Myocyte (in vitro differentiated cells): ENCODE measurements around the gene BEGAIN. TPM values are rescaled to one million over a fixed set of nuclear protein-coding genes. Genes with fewer than 3 reads are reported as not detected.

Source experiments
- DNase-seq: peaks from one replicate; pipeline ENCODE4 v3.0.0-alpha.2; 2012; ENCODE audit warnings: low read depth
- total RNA-seq: library from RNA; depleted of rRNA; stranded (reverse); fragments of >200 nt; gene quantifications from 2 replicates; pipeline ENCODE4 v1.2.3, GENCODE V29; 2014

BEGAIN gene
- total RNA-seq, 1 donor from 2014 or later: not detected

DNA sequence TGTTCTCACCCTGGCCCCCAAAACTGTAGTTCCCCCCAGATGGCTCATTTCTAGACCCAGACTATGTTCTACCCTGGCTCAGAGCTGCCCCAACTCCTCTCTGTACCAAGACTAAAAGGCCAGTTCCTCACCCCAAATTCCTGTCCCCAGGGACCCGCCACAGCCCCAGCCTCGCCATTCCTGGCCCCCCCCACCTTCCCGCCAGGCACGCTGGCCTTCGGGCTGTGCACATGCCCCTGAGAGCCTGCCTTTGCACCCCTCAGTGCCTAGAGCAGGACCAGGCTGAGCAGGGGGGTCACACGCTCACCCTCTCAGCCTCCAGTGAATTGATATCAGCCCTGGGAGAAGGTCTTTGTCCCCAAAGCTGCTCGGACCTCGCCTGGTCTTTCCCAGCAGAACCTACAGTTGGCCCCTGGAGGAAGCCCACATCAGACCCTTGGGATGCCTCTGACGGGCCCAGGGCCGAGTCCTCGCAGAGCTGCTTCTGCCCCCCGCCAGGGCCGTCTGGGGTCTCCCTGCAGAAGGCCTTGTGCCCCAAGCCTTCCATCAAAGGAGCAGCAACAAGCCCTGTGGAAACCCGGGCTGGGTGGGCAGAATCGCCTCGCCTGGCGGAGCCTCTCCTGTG is 32.4 kb downstream of the BEGAIN start:
- no peak for DNase-seq

DNA sequence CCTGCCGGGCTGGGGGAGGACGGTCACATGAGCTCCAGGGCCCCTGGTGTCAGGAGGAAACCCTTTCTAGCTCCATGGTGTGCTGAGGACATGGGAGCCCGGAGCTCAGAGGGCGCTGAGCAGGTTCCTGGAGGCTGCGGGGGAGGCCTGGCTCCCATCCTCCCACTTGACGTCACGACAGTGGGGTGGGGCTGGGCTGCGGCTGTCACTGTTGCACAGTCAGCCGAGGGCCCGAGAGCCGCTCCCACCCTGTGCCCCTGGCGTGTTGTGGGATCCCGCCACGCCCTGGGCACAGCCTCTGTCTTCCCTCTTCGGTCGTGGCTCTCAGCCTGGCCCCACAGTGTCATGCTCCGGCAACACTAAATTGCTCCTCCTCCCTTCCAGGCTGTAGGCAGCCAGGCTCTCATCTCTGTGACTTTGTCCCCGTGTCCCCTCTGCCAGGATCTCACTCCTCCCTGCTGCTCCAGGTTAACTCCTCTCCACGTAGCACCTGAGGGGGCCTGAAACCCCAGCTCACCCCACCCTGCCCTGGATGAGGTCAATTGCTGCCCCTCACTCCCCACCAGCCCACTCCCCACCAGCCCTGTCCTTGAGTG is 33.0 kb downstream of the BEGAIN start:
- peak; percentile 53 for DNase-seq

DNA sequence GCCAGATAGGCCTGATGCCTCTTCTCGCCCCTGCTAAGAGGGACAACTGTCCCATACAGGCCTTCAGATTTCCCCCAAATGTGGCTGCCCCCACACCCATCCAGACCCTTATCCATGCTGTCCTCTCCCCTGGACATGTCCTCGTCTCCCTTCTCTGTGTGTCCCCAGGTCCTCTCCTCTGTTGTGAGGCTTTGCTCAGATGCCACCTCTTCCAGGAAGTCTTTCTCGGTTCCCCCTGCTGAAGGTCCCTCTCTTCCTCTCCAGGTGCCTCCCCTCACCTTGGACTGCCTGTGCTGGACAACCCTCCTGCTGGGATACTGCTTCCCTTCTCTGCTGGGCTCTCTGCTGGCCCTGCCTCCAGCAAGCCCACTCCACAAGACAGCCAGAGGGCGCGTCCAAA is 33.7 kb downstream of the BEGAIN start:
- no peak for DNase-seq

DNA sequence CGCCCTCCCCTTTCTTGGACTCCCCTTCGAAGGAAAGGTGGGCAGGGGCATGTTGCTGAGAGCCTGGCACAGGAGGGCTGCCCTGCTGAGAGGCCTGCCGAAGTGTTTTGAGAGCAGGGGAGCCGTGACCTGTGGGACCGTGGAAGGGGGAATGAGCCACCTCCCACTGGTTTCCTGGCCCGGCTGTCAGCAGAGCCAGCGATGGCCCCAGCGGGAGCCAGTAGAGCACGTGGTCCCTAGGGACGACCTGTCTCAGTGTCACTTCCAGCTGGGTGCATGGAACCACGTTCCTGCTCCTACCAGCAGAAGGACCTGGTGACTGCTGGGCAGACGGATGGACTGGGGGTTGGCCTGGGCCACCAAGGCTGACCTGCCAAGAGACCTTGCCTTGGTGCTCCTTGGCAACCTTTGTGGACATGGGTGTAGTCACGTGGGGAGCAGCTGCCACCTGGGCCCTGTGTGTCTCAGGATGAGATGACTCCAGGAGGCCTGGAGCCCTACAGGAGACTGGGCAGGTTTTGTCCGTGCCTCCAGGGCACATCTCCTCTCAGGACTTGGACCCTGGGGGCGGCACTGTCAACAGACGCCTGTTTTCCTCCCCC is 34.6 kb downstream of the BEGAIN start:
- DNase-seq: no peak

DNA sequence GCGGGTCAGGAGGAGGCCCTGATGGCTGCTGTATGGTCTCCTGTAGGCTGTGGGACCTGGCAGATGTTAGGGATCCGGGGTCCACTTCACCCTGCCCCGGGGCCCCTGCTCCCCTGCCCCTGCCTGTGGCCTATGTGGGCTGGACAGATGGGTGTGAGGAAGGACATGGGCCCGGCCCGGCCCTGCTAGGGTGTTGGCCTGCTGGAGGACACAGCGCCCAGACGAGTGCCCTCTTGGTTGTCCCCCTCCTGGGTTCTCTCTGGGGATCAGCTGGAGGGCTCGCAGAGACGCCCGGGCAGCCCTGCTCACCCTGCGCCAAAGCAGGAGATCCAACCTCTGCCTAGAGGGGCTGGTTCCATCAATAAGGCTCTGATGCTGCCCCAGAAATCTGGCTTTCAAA is 36.2 kb downstream of the BEGAIN start:
- DNase-seq: no peak

DNA sequence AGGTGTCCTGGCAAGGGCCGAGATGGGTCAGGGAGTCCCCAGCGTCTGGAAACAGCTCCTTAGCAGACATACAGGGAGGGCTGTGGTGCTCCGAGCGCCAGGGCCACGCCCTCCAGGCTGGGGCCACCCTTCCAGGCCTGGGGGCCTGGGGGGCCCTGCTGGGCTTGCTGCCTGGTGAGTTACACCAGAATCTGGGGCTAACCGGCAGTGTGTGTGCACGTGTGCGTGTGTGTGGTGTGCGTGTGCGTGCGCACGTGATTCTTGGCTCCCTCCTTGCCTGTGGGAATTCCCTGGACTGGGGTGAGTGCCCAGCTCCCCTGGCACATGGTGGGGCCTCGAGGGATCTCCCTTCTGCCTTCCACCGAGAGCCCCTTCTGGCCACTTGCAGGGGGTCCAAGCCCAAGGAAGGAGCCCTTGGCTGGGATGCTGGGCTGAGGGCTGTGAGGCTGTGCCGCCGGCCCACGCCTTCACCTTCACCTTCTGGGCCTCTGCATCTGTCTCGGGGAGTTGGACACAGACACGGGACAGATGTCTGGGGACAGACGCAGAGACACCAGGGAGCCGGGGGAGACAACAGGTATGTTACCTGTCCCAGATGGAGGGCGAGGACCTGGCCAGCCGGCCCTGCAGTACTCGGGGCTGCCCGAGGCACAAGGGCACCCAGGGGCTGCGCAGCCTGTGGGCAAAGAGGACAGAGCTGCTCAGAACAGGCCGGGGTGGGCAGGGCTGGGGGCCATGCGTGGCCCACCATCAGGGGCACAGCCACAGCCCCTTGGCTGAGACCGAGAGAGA is 37.2 kb downstream of the BEGAIN start:
- no peak for DNase-seq

DNA sequence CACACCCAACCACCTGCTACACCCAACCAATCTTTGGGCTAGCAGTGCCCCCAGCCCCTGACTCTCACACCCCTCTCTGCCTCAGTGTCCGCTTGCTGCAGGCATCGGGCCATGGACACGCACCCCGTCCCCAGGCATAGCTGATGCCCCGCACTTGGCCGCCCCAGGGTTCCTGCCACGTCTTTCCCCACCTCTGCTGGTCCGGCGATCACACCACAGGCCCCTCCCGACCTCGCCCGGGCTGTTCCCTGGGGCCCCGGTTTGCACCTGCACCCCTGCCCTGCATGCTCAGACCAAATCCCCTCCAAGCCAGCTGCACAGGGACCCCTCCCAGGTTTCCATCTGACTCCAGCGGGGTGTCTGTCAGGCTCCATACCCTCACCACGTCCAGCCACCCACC is 38.3 kb downstream of the BEGAIN start:
- no peak for DNase-seq

DNA sequence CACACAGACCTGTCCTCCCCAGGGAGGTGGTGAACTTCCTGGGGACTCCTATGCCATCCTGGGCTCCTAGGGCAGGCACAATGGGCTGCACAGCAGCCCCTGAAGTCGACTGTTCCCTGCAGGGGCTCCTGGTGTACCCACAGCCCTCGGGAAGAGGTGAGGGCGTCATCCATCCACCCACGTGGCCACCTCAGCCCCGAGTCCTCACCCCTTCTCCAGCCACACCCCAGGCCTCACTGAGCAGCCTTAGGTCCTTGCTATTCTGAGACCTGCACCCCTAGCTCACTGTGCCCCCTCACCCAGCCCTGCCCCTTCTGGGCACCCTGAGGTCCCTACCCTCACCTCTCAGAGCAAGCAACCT is 38.9 kb downstream of the BEGAIN start:
- no peak for DNase-seq

DNA sequence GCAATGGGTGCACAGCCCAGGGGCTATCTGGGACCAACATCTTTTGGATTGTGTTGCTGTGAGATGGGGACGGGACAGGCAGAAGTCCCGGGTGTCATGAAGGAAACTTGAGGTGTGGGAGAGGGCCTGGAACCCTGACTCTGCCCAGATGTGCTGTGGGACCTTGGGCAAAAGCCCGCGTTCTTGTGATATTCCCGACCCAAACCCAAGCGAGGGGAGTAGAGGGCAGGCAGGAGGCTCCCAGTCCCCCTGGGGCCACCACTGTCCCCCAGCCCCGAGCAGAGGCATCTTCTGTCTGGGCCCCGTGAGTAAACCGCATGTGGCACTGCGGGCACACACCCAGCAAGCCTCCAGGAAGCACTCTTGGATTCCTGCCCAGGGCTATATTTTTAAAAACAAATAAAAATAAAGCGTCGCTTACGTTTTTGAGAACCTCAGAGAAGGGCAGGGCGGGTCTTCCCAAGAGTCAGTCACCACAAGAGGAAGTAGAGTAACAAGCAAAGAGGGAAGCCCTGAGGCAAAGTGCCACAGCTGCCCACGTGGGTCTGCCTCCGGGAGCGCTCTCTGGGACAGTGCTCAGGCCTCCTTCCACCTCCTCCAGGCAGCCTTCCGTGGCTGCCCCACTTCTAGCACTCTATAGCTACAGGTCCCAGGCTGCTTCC is 39.5 kb downstream of the BEGAIN start:
- DNase-seq: no peak

DNA sequence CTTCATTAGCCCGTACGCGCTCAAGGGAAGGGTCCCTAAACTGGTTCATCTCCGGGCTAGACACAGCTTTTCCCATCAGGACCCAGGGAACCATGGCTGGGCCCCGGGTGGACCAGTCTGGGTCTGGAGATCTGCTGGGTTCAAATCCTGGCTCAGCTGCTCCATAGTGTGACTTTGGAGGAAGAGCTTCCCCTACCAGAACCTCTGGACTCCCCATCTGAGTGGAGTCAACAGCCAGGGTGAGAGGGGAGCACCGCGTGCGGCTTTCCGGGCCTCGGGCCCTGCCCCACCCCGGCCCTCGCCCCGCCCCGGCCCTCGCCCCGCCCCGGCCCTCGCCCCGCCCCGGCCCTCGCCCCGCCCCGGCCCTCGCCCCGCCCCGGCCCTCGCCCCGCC is 41.2 kb downstream of the BEGAIN start:
- no peak for DNase-seq

DNA sequence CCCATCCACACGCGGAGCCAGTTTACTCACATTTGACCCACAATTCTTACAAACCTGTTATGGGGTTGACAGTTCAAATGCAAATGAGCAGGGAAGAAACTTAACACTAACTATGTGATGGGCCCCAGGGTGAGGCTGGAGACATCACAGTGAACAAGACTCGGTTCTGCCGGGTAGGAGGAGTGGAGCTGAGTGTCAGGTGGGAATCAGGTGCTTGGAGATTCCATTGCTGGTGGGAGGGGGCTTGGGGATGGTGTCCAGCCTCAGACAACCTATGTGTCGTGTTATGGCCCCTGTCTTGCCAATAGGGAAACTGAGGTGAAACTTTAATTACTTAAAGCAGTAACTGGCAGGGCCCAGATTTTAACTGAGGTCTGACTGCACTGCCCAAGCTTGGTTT is 41.9 kb downstream of the BEGAIN start:
- no peak for DNase-seq

DNA sequence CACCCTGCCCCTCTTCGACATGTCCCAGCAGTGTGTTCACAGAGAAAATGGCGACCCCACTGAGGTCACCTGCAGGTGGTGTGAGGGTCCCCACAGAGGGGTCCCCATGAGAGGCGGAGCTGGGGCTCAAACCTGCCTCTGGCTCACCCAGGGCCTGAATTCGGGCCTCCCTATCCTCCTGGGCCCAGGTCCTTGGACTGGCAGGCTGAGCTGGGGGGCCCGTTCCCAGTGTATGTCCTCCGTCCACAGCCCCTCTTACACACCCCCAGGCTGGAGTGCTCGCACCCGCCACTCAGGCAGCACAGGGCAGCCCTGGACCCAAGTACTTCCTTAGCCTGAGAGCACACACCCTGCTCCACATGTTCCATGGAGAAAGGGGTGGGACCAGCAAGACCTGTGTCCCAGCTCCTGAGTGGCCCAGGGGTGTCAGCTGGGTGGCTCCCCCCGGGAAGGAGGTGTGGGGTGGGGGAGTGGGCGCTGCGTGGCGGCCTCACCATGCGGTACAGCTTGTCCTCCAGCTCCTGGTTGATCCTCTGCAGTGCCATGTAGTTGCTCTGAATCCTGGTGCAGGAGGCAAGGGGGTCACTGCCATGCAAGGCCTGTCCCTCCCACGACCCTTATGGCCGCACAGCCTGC is 42.6 kb downstream of the BEGAIN start:
- no peak for DNase-seq

DNA sequence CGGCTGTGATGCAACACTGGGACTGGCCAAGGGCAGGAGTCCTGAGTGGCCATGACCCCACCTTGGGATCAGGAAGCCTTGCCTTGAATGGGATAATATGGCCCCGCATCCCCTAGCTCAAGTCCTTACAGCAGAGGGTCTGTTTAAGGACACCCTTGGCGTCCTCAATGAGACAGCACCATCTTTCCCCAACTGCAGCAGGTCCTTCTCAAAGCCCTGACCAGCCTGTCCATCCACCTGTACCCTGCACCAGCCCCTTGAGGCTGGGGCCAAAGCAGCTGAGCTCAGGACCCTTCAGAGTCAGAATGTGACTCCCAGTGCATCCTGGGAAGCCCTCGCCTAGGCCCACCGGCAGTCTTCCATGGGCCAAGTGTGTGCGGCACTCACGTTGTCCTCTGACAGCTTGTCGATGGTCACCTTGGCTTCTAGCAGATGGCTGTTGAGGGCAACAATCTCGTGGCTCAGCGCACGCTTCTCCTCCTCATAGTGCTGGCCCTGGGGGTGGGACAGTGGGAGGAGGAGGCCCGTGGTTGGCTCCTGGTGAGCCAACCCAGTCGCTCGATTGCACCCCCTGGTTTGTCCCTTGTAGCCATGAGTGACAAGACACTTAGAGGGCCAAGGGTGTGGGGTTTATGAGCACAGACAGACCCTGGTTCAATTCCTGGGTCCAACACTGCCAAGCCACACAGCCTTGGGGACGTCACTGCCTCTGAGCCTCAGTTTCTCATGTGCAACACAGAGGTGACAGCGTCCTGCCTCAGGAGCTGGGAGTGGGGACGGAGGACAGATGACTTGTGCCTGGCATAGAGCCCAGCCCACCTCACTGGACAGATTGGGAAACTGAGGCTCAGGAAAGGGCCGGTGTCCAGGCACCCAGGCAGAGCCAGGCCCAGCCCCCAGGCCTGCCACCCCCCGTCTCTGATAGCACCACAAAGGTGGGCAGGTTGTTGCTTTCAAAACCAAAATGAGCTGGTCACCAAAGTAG is 43.5 kb downstream of the BEGAIN start:
- no peak for DNase-seq

DNA sequence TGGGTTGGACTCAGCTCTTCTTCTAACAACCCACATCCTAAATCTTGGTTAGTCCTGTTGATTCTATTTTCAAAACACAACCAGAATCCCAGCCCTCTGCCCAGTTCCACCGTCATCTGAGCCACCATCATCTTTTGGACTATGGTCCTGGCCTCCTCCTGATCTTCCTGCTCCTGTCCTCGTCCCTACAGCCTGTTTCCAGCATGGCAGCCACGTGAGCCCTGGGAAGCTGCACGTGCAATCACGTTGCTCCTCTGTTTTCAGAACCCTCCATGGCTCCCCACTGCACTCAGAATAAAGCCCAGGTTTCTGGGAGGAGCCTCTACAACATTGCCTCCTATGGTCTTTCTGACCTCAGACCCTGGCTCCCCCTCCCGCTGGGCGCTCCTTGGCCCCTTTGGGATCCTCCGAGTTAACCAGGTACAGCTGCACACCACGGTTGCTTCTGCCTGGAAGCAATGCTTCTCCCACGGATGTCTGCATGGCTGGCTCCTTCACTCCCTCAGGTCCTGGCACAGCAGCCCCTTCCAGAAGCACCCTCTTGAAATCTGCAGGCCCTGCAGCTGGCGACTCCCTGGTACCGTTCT is 44.5 kb downstream of the BEGAIN start:
- no peak for DNase-seq

DNA sequence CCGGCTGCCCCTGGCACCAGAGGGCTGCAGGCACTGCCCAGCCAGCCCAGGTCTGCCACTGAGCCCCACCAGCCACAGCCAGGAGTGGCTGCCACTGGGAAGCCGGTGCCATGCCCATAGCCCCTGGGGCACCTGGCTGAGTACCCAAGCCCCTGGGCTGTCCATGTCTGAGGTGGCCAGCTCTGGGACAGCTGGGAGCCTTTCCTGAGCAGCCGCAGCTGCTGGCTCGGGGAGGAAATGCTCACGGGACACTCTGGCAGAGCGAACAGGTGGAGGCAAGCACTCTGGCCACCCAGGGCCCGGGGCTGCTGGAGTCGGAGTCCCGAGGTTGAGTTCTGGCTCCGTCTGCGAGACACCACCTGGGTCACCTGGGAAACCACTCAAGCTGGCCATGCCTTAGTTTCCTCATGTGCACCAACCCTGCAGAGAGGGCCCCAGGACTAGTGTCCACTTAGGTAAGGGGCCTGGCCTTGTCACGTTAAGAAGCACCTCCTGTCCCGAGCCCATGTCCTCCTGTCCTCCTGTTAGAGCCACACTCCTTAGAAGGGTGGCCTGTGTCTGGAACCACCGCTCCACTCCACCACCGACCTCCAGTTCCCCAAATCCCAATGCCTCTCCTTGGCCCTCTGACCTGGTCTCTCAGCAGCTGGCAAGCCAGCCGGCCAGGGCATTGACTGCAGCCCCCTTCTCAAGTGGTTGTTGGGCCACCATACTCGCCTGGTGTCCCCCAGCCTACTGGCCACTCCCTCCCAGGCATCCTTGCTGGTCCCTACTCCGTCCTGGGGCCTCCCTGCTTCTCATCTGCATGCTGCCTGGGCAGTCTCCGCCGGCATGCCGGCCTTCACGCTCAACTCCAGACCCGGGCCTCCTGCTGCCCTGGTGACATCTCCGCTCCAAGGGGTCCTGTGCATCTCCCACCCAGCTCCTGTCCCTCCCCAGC is 45.3 kb downstream of the BEGAIN start:
- DNase-seq: peak; percentile 72

DNA sequence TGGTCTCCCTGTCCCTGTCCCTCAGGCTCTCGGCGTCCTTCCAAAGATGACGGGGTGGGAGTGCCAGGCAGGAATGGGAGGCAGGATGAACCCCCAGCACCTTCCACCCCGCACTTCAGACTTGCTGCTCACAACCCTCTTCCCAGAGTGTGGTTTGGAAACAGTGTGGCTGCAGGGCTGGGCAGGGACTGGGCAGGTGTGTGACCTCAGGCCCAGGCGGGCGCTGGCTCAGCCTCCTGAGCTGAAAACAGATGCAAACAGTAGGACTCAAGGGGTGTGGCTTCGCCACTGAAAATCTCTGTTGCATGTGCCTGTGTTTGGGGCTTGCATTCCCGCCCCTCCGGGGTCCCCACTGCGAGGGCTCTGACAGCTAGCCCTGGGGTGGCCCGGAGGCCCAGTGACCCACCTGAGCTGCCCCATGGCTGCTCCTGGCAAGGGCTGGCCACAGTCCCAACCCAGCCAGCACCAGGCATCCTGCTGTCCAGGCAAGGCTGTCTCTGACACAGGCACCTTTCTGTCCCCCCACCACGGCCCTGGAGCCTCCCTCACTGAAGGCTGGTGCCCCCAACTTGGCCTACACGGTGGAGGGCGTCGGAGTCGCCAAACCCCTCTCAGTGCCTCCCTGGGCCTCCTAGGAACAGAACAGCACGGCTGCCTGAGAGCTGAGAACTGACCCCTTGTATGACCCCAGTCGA is 46.1 kb downstream of the BEGAIN start:
- DNase-seq: peak; percentile 40

DNA sequence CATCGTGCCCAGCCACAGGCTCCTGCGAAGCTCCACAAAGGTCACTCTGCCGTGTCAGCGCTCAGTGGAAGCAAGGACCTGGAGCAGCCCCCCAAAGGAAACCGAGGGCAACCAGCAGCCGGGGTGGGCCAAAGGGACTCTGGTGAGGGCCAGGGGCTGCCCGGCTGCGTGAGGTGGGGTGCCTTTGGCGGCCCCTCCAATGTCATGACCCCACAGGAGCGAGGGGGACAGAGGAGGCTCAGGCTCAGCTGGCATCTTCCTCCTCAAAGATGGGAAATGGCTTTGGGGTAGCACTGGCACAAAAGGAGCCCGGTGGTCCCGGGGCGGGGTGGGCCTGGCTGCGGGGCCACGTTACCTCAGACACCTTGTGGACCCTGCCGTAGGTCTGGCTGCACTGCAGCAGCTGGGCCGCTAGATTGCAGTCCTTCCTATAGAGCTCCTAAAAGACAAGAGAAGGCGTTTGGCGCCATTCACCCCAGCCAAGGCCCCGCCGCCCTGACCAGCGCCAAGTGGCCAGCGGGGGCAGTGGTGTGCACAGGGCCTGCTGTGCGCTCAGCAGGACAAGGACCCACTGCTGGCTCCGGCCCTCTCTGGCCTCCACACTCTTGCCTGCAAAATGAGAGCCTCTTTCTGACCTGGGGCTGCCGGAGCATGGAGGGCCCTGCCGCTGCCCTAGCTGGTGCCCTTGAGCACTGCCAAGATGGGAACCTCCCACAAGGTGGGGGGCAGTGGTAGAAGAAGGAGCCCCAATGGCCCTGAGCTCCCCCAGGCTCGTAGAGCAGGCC is 46.9 kb downstream of the BEGAIN start:
- no peak for DNase-seq
